AG09319 (cell line): ENCODE measurements around the gene TOP3B.
"Not testable (repeated sequence)": the region's sequence is repeated elsewhere in the genome, so short reads cannot be mapped to it uniquely, and the experiment has no call there.

ENCODE experiments used
- DNase-seq: peaks from one replicate; pipeline ENCODE4 v3.0.0-alpha.2; 2010; ENCODE audit warnings: low read depth; ENCODE audit errors: extremely low read depth
- TF ChIP-seq, protein P1 (sequence below): IDR thresholded peaks from 2 replicates; pipeline ENCODE4 v1.5.1; 2011; ENCODE audit warnings: low read depth, mild to moderate bottlenecking, inconsistent platforms, low read length, moderate library complexity

Gene TOP3B

DNA sequence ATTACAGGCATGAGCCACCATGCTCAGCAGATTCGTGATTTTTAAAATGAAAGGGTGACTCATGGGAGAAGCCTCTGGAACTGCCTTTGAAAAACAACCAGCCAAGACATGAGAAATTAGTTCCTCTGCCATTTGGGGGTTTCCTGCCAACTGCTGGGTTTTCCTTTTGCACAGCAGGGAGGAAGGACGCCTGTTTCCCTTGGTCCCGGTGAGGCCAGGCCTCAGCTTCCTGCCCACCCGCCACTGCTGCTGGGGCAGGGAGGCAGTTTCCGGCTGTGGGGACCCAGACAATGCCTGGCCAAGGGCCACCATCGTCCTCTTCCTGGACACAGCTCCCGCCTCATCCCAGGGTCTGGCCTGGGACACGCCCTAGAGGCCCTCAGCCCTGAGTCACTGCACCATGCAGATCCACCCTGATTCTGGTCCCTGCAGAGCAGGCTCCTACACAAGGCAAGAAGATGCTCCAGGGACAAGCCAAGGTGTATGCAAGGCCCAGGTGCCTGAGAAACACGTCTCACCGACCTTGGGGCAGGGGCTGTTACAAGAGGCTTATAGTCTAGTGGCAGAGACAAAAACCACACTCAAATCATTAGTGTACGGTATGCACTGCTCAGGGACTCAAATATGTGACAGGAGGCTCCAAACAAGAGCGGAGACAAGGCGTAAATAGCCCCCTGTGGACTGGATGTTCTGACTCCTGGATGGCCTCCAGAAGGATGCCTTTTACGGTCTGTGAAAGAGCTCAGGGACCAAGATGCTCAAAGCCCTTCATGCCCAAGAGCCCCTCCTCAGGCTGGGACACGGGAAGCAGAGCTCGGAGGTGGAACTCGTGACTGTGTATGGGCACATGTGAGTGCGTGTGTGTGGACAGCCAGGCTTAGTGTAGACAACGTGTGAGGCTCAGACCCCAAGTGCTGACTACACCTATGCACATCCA lies 39.9 kb downstream of the TOP3B start:
- peak; percentile 35 for DNase-seq

DNA sequence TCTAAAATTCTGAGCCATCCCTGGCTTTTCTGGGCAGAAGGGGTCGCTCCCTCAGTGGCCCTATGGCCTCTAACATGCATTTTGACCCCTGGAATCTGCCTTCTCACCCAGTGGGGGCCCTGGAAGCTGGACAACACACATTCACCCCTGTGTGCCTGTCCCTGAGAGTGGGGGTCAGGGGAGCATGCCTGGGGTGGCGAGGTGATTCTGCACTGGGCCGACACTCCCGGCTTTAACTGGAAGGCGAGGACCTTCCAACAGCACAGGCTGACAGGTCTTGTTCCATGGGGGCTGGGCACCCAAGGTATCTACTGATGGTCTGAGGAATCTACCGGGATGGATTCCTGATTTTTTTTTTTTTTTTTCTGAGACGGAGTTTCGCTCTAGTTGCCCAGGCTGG lies 40.7 kb downstream of the TOP3B start:
- TF ChIP-seq, protein P1, sequence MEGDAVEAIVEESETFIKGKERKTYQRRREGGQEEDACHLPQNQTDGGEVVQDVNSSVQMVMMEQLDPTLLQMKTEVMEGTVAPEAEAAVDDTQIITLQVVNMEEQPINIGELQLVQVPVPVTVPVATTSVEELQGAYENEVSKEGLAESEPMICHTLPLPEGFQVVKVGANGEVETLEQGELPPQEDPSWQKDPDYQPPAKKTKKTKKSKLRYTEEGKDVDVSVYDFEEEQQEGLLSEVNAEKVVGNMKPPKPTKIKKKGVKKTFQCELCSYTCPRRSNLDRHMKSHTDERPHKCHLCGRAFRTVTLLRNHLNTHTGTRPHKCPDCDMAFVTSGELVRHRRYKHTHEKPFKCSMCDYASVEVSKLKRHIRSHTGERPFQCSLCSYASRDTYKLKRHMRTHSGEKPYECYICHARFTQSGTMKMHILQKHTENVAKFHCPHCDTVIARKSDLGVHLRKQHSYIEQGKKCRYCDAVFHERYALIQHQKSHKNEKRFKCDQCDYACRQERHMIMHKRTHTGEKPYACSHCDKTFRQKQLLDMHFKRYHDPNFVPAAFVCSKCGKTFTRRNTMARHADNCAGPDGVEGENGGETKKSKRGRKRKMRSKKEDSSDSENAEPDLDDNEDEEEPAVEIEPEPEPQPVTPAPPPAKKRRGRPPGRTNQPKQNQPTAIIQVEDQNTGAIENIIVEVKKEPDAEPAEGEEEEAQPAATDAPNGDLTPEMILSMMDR, result no peak
- no peak for DNase-seq

More for the DNA sequence above, 39.9 kb downstream of the TOP3B start:
- TF ChIP-seq, protein P1, result no peak

DNA sequence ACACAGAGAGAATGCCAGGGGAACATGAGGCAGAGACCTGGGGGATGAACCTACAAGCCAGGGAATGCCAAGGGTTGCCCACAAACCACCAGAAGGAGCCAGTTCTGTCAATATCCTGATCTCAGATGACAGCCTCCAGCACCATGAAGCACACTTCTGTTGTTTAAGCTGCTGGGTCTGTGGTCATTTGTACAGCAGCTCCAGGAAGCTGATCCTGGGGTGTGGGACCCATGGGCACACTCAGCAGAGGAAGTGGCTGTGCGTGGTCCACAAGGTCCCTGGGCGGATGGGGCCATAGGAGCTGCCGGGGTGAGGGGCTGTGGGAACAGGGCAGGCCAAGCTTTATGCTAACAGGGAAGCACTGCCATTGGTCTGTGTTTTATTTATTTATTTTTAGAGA lies 42.1 kb downstream of the TOP3B start:
- TF ChIP-seq, protein P1, result no peak
- no peak for DNase-seq

DNA sequence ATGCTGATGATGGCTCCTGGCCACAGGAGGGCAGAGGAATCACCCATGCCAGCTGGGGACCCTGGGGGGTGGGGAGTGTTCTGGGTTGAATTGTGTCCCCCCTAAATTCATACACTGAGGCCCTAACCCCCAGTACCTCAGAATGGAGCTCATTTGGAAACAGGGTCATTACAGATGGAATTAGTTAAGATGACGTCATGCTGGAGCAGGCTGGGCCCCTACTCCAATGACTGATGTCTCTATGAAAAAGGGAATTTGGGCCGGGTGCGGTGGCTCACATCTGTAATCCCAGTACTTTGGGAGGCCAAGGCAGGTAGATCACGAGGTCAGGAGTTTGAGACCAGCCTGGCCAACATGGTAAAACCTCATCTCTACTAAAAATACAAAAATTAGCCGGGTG lies 42.7 kb downstream of the TOP3B start:
- DNase-seq, result not testable (repeated sequence)

DNA sequence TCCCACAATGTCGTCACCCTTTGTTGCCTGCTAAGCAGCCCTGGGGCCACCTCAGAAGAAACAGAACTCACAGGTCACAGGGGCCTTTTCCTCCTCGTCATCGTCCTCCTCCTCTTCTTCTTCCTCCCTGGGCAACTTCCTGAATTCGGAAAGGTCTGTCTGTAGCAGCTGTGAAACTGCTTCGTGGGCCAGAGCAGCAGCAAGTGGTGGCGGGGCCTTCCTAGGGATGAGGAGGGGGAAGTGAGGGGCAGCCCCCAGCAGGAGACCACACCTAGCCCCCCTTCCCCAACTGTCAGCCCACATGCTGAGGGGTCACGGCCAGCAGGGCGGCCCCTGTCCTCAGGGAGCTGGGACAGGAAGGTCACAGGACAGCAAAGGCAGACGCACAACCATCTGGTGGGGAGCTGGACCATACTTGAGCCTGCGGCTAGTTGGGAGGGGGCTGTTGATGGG lies 43.1 kb downstream of the TOP3B start:
- DNase-seq, result no peak
- TF ChIP-seq, protein P1, result no peak

DNA sequence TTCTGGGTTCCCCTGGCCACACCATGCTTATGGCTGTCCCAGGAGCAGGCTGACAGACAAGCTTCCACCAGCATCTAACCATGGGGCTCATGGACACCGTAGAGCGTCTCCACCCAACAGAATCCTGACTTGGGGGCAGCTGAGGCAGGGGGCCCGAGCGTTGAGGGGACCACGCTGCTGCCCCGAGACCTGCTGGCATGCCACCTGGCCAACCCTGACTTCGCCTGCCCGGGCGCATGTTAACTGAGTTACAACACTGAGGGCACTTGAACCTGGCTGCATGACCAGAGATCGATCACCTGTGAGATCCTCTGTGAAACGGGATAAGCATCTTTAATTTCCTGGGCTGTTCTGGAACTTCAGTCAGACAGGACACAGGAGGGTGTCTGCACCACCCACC lies 43.7 kb downstream of the TOP3B start:
- no peak for DNase-seq
- TF ChIP-seq, protein P1, result no peak

DNA sequence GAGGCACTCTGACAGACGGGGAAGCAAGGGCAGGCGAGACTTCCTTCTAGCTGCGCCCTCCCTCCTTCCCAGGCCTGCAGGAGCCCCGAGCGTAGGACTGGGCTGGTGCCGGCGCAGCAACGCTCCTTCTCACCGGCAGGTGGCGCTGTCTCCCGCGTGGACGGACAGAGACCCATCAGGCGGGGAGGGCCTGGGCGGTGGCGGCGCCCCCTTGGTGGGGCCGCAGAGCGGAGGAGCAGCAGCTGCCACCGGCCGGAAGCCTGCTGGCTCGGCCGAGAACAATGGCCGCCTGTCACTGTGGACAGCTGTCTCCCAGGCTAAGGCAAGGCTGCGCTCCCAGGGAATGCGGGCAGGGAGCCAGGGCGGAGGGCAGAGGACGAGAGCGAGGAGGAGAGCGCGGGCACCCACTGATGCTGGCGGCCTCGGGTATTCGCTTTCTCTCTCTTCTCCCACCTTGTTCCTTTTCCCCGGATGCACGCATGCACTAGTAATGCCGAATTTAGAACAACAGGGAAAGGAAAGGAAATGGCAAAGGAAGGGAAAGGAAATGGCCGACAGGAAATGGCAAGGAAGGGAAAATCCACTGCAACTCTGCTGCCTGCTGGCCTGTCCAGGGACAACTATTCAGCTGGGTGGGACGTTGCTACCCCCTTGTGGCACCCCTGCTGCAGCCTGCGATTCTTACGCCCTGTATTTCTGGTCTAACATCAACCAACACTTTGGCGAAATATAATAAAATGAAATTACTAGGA lies 44.3 kb downstream of the TOP3B start:
- DNase-seq, result peak; percentile 76
- TF ChIP-seq, protein P1, result peak; percentile 98
